K562 (cell line): ENCODE data around the gene AHI1. TPM values are rescaled to one million over a fixed set of nuclear protein-coding genes. Genes with fewer than 3 reads are reported as not detected.
A peak's percentile ranks its signal among the peaks of the same experiment; 100 is the strongest.

ENCODE experiments used
- CREB1 ChIP-seq, 2 experiments: sonication (generic) in 1 of 2; formaldehyde crosslinking in 1 of 2; IDR thresholded peaks; 2 replicates each; pipeline versions ENCODE4 v1.6.1 to v1.8.0; 2012 to 2022; ENCODE audit warnings: inconsistent platforms in 1 of 2, mild to moderate bottlenecking in 1 of 2, missing genetic modification reagents in 1 of 2, moderate library complexity in 1 of 2
- GABPA ChIP-seq: fragments of 200-800 bp; sonication (Bioruptor generic); conservative IDR thresholded peaks from 2 replicates; pipeline ENCODE4 v1.6.1; 2016; ENCODE audit warnings: low read depth, missing genetic modification characterization, missing compliant biosample characterization
- HMGN3 ChIP-seq: IDR thresholded peaks from 2 replicates; pipeline ENCODE4 v1.6.1; 2011; ENCODE audit warnings: borderline replicate concordance, low read depth, mild to moderate bottlenecking, mixed read lengths, low read length; ENCODE audit not compliant: insufficient read length; ENCODE audit errors: extremely low read depth
- NCOA2 ChIP-seq, 2 experiments: fragments of 450-650 bp; IDR thresholded peaks; 2 replicates each; pipeline ENCODE4 v1.6.1; 2018; ENCODE audit warnings: mild to moderate bottlenecking in 2 of 2, moderate library complexity in 1 of 2; ENCODE audit not compliant: partially characterized antibody in 2 of 2
- POLR2B ChIP-seq: fragments of 450-650 bp; IDR thresholded peaks from 2 replicates; pipeline ENCODE4 v1.6.1; 2018; ENCODE audit warnings: low read depth; ENCODE audit not compliant: partially characterized antibody
- RB1 ChIP-seq: fragments of 450-650 bp; IDR thresholded peaks from 2 replicates; pipeline ENCODE4 v1.6.1; 2017; ENCODE audit warnings: low read depth, mild to moderate bottlenecking
- RBM17 ChIP-seq: fragments of 200-400 bp; formaldehyde crosslinking; IDR thresholded peaks from 2 replicates; pipeline ENCODE4 v1.6.1; 2017; ENCODE audit warnings: low read depth, mild to moderate bottlenecking, low read length, borderline replicate concordance
- SMARCA4 ChIP-seq: fragments of 450-650 bp; IDR thresholded peaks from 2 replicates; pipeline ENCODE4 v1.6.1; 2016
- TEAD2 ChIP-seq: fragments of 450-650 bp; IDR thresholded peaks from 2 replicates; pipeline ENCODE4 v1.6.1; 2016; ENCODE audit warnings: missing genetic modification characterization, control low read depth, missing compliant biosample characterization
- THAP7 ChIP-seq: fragments of 250-450 bp; sonication (Bioruptor Pico); IDR thresholded peaks from 2 replicates; pipeline ENCODE4 v1.5.0; 2021
- U2AF1 ChIP-seq: fragments of 200-400 bp; formaldehyde crosslinking; optimal IDR thresholded peaks from 2 replicates; pipeline ENCODE3; 2017; ENCODE audit warnings: mild to moderate bottlenecking, low read depth, low read length, moderate library complexity
- ZNF165 ChIP-seq: fragments of 250-450 bp; sonication (Bioruptor Pico); IDR thresholded peaks from 2 replicates; pipeline ENCODE4 v1.4.0; 2020; ENCODE audit warnings: borderline replicate concordance
- ZNF445 ChIP-seq: fragments of 250-450 bp; sonication (Bioruptor Pico); IDR thresholded peaks from 2 replicates; pipeline ENCODE4 v1.4.0; 2020; ENCODE audit warnings: low read depth, mild to moderate bottlenecking, moderate library complexity
- ZNF507 ChIP-seq: conservative IDR thresholded peaks from 2 replicates; pipeline ENCODE4 v1.6.1; 2017; ENCODE audit warnings: missing genetic modification characterization, missing compliant biosample characterization
- ZNF79 ChIP-seq: fragments of 250-450 bp; sonication (Bioruptor Pico); IDR thresholded peaks from 2 replicates; pipeline ENCODE4 v1.4.0; 2020; ENCODE audit warnings: low read depth, mild to moderate bottlenecking, moderate library complexity
- polyA plus RNA-seq, 8 experiments: library from polyadenylated mRNA; depleted of rRNA in 4 of 8; stranded (reverse) in 5 of 8; unstranded in 3 of 8; fragments of >200 nt; fragmentation: Nextera tagmentation in 2 of 8; fragmentation: Illumina TruSeq in 1 of 8; extraction: Ambion mirVana in 2 of 8; extraction: Trizol in 1 of 8; gene quantifications; 2 replicates each; pipeline versions ENCODE4 v1.2.1 to v1.2.3, GENCODE V29; 2011 to 2014; ENCODE audit warnings: inconsistent platforms in 1 of 8, missing spikeins in 1 of 8
- total RNA-seq, 7 experiments: library from RNA; depleted of rRNA in 6 of 7; stranded (reverse); fragments of >200 nt in 6 of 7; fragmentation: Illumina TruSeq in 2 of 7; extraction: Trizol in 2 of 7; gene quantifications; 2 replicates each; pipeline versions ENCODE4 v1.2.1 to v1.2.3, GENCODE V29; 2011 to 2021; ENCODE audit warnings: low replicate concordance in 1 of 7
- TF ChIP-seq, protein P1 (sequence below): fragments of 450-650 bp; IDR thresholded peaks from 2 replicates; pipeline ENCODE4 v1.6.1; 2016; ENCODE audit warnings: mild to moderate bottlenecking, moderate library complexity

The AHI1 gene
- total and polyA plus RNA-seq, 9 of the 15 experiments (the other 6 are each of a cell fraction or from before 2014, with no cell fraction given), result 24.7 to 54.9 (median 32.2) TPM

DNA sequence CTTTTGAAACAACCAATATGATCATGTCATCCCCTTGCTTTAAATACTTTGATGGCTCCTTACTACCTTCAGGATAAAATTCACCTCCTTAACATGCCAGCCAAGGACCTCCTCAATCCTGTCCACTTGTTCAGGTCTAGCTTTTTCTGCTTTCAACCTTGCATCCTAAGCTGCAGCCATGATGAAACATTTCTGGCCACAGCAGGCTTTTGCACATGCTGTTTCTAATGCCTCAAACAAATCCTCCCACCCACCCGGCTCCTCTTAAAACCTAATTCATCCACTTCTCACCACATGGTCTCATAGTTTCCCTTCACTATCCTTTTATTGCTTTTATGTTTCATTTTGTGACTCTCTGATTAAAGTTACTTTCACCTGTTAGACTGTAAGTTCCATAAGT is 191.9 kb downstream of the AHI1 start (continued):
- TF ChIP-seq HMGN3, result no peak
- TF ChIP-seq THAP7 (CRISPR knock-in tag), result no peak
- TF ChIP-seq TEAD2 (tag), result no peak
- TF ChIP-seq RBM17, result no peak
- no peak for TF ChIP-seq ZNF507 (tag)
- TF ChIP-seq, protein P1, sequence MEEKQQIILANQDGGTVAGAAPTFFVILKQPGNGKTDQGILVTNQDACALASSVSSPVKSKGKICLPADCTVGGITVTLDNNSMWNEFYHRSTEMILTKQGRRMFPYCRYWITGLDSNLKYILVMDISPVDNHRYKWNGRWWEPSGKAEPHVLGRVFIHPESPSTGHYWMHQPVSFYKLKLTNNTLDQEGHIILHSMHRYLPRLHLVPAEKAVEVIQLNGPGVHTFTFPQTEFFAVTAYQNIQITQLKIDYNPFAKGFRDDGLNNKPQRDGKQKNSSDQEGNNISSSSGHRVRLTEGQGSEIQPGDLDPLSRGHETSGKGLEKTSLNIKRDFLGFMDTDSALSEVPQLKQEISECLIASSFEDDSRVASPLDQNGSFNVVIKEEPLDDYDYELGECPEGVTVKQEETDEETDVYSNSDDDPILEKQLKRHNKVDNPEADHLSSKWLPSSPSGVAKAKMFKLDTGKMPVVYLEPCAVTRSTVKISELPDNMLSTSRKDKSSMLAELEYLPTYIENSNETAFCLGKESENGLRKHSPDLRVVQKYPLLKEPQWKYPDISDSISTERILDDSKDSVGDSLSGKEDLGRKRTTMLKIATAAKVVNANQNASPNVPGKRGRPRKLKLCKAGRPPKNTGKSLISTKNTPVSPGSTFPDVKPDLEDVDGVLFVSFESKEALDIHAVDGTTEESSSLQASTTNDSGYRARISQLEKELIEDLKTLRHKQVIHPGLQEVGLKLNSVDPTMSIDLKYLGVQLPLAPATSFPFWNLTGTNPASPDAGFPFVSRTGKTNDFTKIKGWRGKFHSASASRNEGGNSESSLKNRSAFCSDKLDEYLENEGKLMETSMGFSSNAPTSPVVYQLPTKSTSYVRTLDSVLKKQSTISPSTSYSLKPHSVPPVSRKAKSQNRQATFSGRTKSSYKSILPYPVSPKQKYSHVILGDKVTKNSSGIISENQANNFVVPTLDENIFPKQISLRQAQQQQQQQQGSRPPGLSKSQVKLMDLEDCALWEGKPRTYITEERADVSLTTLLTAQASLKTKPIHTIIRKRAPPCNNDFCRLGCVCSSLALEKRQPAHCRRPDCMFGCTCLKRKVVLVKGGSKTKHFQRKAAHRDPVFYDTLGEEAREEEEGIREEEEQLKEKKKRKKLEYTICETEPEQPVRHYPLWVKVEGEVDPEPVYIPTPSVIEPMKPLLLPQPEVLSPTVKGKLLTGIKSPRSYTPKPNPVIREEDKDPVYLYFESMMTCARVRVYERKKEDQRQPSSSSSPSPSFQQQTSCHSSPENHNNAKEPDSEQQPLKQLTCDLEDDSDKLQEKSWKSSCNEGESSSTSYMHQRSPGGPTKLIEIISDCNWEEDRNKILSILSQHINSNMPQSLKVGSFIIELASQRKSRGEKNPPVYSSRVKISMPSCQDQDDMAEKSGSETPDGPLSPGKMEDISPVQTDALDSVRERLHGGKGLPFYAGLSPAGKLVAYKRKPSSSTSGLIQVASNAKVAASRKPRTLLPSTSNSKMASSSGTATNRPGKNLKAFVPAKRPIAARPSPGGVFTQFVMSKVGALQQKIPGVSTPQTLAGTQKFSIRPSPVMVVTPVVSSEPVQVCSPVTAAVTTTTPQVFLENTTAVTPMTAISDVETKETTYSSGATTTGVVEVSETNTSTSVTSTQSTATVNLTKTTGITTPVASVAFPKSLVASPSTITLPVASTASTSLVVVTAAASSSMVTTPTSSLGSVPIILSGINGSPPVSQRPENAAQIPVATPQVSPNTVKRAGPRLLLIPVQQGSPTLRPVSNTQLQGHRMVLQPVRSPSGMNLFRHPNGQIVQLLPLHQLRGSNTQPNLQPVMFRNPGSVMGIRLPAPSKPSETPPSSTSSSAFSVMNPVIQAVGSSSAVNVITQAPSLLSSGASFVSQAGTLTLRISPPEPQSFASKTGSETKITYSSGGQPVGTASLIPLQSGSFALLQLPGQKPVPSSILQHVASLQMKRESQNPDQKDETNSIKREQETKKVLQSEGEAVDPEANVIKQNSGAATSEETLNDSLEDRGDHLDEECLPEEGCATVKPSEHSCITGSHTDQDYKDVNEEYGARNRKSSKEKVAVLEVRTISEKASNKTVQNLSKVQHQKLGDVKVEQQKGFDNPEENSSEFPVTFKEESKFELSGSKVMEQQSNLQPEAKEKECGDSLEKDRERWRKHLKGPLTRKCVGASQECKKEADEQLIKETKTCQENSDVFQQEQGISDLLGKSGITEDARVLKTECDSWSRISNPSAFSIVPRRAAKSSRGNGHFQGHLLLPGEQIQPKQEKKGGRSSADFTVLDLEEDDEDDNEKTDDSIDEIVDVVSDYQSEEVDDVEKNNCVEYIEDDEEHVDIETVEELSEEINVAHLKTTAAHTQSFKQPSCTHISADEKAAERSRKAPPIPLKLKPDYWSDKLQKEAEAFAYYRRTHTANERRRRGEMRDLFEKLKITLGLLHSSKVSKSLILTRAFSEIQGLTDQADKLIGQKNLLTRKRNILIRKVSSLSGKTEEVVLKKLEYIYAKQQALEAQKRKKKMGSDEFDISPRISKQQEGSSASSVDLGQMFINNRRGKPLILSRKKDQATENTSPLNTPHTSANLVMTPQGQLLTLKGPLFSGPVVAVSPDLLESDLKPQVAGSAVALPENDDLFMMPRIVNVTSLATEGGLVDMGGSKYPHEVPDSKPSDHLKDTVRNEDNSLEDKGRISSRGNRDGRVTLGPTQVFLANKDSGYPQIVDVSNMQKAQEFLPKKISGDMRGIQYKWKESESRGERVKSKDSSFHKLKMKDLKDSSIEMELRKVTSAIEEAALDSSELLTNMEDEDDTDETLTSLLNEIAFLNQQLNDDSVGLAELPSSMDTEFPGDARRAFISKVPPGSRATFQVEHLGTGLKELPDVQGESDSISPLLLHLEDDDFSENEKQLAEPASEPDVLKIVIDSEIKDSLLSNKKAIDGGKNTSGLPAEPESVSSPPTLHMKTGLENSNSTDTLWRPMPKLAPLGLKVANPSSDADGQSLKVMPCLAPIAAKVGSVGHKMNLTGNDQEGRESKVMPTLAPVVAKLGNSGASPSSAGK, result 0 out of 2 replicates have a peak, but pooled peaks have one; percentile 27
- no peak for TF ChIP-seq ZNF79
- TF ChIP-seq POLR2B, result no peak
- TF ChIP-seq NCOA2 (IDR thresholded peaks at IDR 0.05; ENCODE audit: partially characterized antibody in 2 of 2), result no peak
- no peak for TF ChIP-seq GABPA (tag)
- no peak for TF ChIP-seq RB1
- TF ChIP-seq SMARCA4, result no peak
- no peak for TF ChIP-seq ZNF445 (CRISPR knock-in tag)
- TF ChIP-seq U2AF1, result no peak
- TF ChIP-seq ZNF165 (CRISPR knock-in tag), result no peak
- no peak for TF ChIP-seq CREB1 (IDR thresholded peaks at IDR 0.05)
- no peak for TF ChIP-seq CREB1 (CRISPR knock-in tag; IDR thresholded peaks at IDR 0.05)
